Astrocyte (in vitro differentiated cells and primary cell): ENCODE measurements around the gene CNOT4. TPM values are rescaled to one million over a fixed set of nuclear protein-coding genes. Genes with fewer than 3 reads are reported as not detected.

Source experiments
- DNase-seq: peaks from one replicate; pipeline ENCODE4 v3.0.0-alpha.2; 2010; ENCODE audit warnings: low read depth
- FAIRE-seq: peaks from 2 replicates; lab custom pipeline; 2011; peaks lifted over from hg19 to GRCh38; lab: Jason Lieb, UNC
- H2AFZ ChIP-seq: 2 replicates; pipeline ENCODE4 v1.6.0; 2012; ENCODE audit warnings: low read depth, low read length, inconsistent platforms
- H3K27ac ChIP-seq: 2 replicates; pipeline ENCODE4 v1.5.1; 2011; ENCODE audit warnings: low read depth, low read length, inconsistent platforms
- H3K27me3 ChIP-seq: 2 replicates; pipeline ENCODE4 v1.6.0; 2011; ENCODE audit warnings: low read length, inconsistent platforms; ENCODE audit not compliant: insufficient read depth
- H3K36me3 ChIP-seq: 2 replicates; pipeline ENCODE4 v1.5.1; 2011; ENCODE audit warnings: low read length, inconsistent platforms; ENCODE audit not compliant: insufficient read depth
- H3K4me1 ChIP-seq: 2 replicates; pipeline ENCODE4 v1.5.1; 2011; ENCODE audit warnings: low read length, inconsistent platforms; ENCODE audit not compliant: insufficient read depth
- H3K4me2 ChIP-seq: 2 replicates; pipeline ENCODE4 v1.6.0; 2012; ENCODE audit warnings: low read length, inconsistent platforms
- H3K4me3 ChIP-seq: 2 replicates; pipeline ENCODE4 v1.5.1; 2011; ENCODE audit warnings: low read depth, mild to moderate bottlenecking, low read length, inconsistent platforms; ENCODE audit not compliant: insufficient read depth
- H3K79me2 ChIP-seq: 2 replicates; pipeline ENCODE4 v1.6.0; 2012; ENCODE audit warnings: mild to moderate bottlenecking, low read length, inconsistent platforms; ENCODE audit not compliant: insufficient read depth
- H3K9ac ChIP-seq: 2 replicates; pipeline ENCODE4 v1.6.0; 2012; ENCODE audit warnings: mild to moderate bottlenecking, low read length, inconsistent platforms
- H3K9me3 ChIP-seq: 2 replicates; pipeline ENCODE4 v1.5.1; 2012; ENCODE audit warnings: low read depth, mild to moderate bottlenecking, low read length, inconsistent platforms; ENCODE audit not compliant: insufficient read depth
- H4K20me1 ChIP-seq: 2 replicates; pipeline ENCODE4 v1.6.0; 2012; ENCODE audit warnings: low read length, inconsistent platforms; ENCODE audit not compliant: insufficient read depth
- H3K27ac Mint-ChIP-seq: one replicate; pipeline ENCODE4 v1.8.0; 2021; ENCODE audit warnings: mild to moderate bottlenecking, mixed read lengths; ENCODE audit not compliant: unreplicated experiment
- H3K27me3 Mint-ChIP-seq: one replicate; pipeline ENCODE4 v1.8.0; 2021; ENCODE audit warnings: low read depth, mixed read lengths; ENCODE audit not compliant: unreplicated experiment
- H3K36me3 Mint-ChIP-seq: one replicate; pipeline ENCODE4 v1.8.0; 2021; ENCODE audit warnings: low read depth, mixed read lengths; ENCODE audit not compliant: unreplicated experiment
- H3K4me1 Mint-ChIP-seq: one replicate; pipeline ENCODE4 v1.8.0; 2021; ENCODE audit warnings: low read depth, mixed read lengths; ENCODE audit not compliant: unreplicated experiment
- H3K4me3 Mint-ChIP-seq: one replicate; pipeline ENCODE4 v1.8.0; 2021; ENCODE audit warnings: mild to moderate bottlenecking, moderate library complexity, mixed read lengths; ENCODE audit not compliant: unreplicated experiment
- H3K9me3 Mint-ChIP-seq: one replicate; pipeline ENCODE4 v1.8.0; 2021; ENCODE audit warnings: mild to moderate bottlenecking, mixed read lengths; ENCODE audit not compliant: unreplicated experiment
- CTCF ChIP-seq: IDR thresholded peaks from 2 replicates; pipeline ENCODE4 v1.5.1; 2011; ENCODE audit warnings: low read depth, mild to moderate bottlenecking, inconsistent platforms, low read length, moderate library complexity; ENCODE audit not compliant: insufficient read depth
- EZH2 ChIP-seq: IDR thresholded peaks from 2 replicates; pipeline ENCODE4 v1.6.1; 2012; ENCODE audit warnings: mild to moderate bottlenecking, low read length, inconsistent platforms; ENCODE audit not compliant: insufficient read depth
- total RNA-seq: library from RNA; stranded (reverse); gene quantifications from 2 replicates; pipeline ENCODE4 v1.2.1, GENCODE V29; 2021

Gene CNOT4
- total RNA-seq, 1 donor from 2014 or later = 24.9 TPM

DNA sequence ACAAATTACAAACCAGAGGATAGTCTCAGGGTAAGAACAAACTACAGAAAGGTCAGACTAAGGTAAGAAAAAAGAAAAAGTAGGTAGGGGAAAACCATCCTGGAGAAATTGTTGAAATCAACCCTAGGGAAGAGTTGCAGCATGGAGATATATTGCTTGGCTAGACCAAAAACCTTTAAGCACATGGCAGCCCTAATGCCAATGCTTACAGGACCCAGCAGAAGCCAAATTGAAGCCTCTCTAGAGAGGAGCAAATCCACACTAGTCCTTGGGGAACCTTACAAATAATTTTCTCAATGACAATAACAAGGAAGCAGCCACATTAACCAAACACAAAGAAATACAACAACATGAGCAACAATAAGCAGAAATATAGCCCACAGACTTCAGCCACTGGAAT, 81.9 kb downstream of the CNOT4 start:
- Histone ChIP-seq H2AFZ (no peak overlapping the region), H3K4me2 (no peak overlapping the region), H3K27ac (no peak overlapping the region), H3K79me2 (peaks cover 55% of the 10 kb centered on the region), H3K27me3 (no peaks in the 10 kb centered on the region), H3K9me3 (no peaks in the 10 kb centered on the region), H3K36me3 (no peaks in the 10 kb centered on the region), H3K4me1 (no peaks in the 10 kb centered on the region), H3K9ac (no peak overlapping the region), H3K4me3 (no peak overlapping the region), H4K20me1 (peaks cover 75% of the 10 kb centered on the region)
- no peak overlapping the region for H3K27ac Mint-ChIP-seq
- no peaks in the 10 kb centered on the region for H3K27me3 Mint-ChIP-seq
- H3K4me1 Mint-ChIP-seq = no peaks in the 10 kb centered on the region
- DNase-seq (no peak), FAIRE-seq (no peak)
- peaks cover 2% of the 10 kb centered on the region for H3K36me3 Mint-ChIP-seq
- H3K9me3 Mint-ChIP-seq = no peaks in the 10 kb centered on the region
- no peak overlapping the region for H3K4me3 Mint-ChIP-seq
- no peak for TF ChIP-seq CTCF
- no peak for TF ChIP-seq EZH2

GRCh38 chr7:135427166-135427565, 82.7 kb downstream of the CNOT4 start:
- Histone ChIP-seq H3K36me3 (no peaks in the 10 kb centered on the region), H3K4me3 (no peak overlapping the region), H3K9me3 (no peaks in the 10 kb centered on the region), H2AFZ (no peak overlapping the region), H3K9ac (no peak overlapping the region), H4K20me1 (peaks cover 75% of the 10 kb centered on the region), H3K79me2 (peaks cover 53% of the 10 kb centered on the region), H3K4me1 (no peaks in the 10 kb centered on the region), H3K27ac (no peak overlapping the region), H3K27me3 (no peaks in the 10 kb centered on the region), H3K4me2 (no peak overlapping the region)
- Mint-ChIP-seq H3K4me1 (no peaks in the 10 kb centered on the region), H3K9me3 (no peaks in the 10 kb centered on the region), H3K36me3 (peaks cover 2% of the 10 kb centered on the region), H3K4me3 (no peak overlapping the region), H3K27ac (no peak overlapping the region), H3K27me3 (no peaks in the 10 kb centered on the region)
- TF ChIP-seq CTCF = no peak
- no peak for TF ChIP-seq EZH2
- FAIRE-seq (no peak), DNase-seq (no peak)

GRCh38 chr7:135425036-135425435, 84.9 kb downstream of the CNOT4 start:
- no peaks in the 10 kb centered on the region for H3K9me3 Mint-ChIP-seq
- H3K27ac Mint-ChIP-seq = no peak overlapping the region
- Histone ChIP-seq H3K9me3 (no peaks in the 10 kb centered on the region), H3K27ac (no peak overlapping the region), H3K79me2 (peaks cover 50% of the 10 kb centered on the region), H2AFZ (no peak overlapping the region), H3K9ac (no peak overlapping the region), H3K4me2 (no peak overlapping the region), H3K36me3 (no peaks in the 10 kb centered on the region), H3K4me3 (no peak overlapping the region), H3K27me3 (no peaks in the 10 kb centered on the region), H4K20me1 (peaks cover 81% of the 10 kb centered on the region), H3K4me1 (no peaks in the 10 kb centered on the region)
- no peak overlapping the region for H3K4me3 Mint-ChIP-seq
- TF ChIP-seq EZH2 (no peak), CTCF (no peak)
- DNase-seq = no peak
- H3K36me3 Mint-ChIP-seq = peaks cover 2% of the 10 kb centered on the region
- no peak for FAIRE-seq
- H3K4me1 Mint-ChIP-seq = peaks cover 3% of the 10 kb centered on the region
- H3K27me3 Mint-ChIP-seq = no peaks in the 10 kb centered on the region
